Measurements from ENCODE around the gene OTOG. TPM values are rescaled to one million over a fixed set of nuclear protein-coding genes. Genes with fewer than 3 reads are reported as not detected.
A peak's percentile ranks its signal among the peaks of the same experiment; 100 is the strongest.

Gene OTOG
- total RNA-seq, 2 donors from 2014 or later: not detected

DNA sequence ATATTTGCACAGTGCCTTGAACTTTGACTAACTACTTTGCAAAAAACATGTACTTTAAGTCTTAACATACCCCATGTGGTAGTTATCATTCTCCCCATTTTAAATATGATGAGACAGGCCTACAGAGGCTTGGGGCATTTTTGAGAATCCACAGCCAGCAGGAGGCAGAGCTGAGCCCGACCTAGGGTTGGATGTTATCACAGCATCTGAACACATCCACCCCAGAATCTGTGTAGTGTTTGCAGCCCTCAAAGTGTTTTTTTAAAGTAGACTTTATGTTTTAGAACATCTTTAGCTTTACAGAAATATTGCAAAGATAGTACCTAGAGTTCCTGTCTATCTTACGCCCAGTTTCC, 17.6 kb downstream of the OTOG start:
- TF ChIP-seq, protein P1, sequence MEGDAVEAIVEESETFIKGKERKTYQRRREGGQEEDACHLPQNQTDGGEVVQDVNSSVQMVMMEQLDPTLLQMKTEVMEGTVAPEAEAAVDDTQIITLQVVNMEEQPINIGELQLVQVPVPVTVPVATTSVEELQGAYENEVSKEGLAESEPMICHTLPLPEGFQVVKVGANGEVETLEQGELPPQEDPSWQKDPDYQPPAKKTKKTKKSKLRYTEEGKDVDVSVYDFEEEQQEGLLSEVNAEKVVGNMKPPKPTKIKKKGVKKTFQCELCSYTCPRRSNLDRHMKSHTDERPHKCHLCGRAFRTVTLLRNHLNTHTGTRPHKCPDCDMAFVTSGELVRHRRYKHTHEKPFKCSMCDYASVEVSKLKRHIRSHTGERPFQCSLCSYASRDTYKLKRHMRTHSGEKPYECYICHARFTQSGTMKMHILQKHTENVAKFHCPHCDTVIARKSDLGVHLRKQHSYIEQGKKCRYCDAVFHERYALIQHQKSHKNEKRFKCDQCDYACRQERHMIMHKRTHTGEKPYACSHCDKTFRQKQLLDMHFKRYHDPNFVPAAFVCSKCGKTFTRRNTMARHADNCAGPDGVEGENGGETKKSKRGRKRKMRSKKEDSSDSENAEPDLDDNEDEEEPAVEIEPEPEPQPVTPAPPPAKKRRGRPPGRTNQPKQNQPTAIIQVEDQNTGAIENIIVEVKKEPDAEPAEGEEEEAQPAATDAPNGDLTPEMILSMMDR (IDR thresholded peaks at IDR 0.05): no peak
- H3K27me3 ChIP-seq: no peaks in the 10 kb centered on the region
- H3K36me3 ChIP-seq: no peaks in the 10 kb centered on the region
- H3K27ac ChIP-seq: no peak overlapping the region
- H3K9me3 ChIP-seq: no peaks in the 10 kb centered on the region
- intact Hi-C loops (cut with DNase I): no loop called here
- peak; percentile 17 for DNase-seq
- H3K9ac ChIP-seq (ENCODE audit: low read depth in 2 of 2, low read length in 2 of 2): no peak overlapping the region
- H3K4me1 ChIP-seq: no peaks in the 10 kb centered on the region
- no peak overlapping the region for H3K4me3 ChIP-seq

GRCh38 chr11:17568944-17569343, 21.9 kb downstream of the OTOG start:
- Histone ChIP-seq H3K27me3 (no peaks in the 10 kb centered on the region), H3K36me3 (no peaks in the 10 kb centered on the region), H3K9ac (ENCODE audit: low read depth in 2 of 2, low read length in 2 of 2) (no peak overlapping the region), H3K4me3 (no peak overlapping the region), H3K9me3 (no peaks in the 10 kb centered on the region), H3K4me1 (no peaks in the 10 kb centered on the region), H3K27ac (no peak overlapping the region)
- TF ChIP-seq, protein P1 (IDR thresholded peaks at IDR 0.05): no peak
- intact Hi-C loops (cut with DNase I): no loop called here
- DNase-seq: no peak

GRCh38 chr11:17570034-17570433, 23.0 kb downstream of the OTOG start:
- intact Hi-C loops (cut with DNase I): no loop called here
- TF ChIP-seq, protein P1 (IDR thresholded peaks at IDR 0.05): no peak
- Histone ChIP-seq H3K9me3 (no peaks in the 10 kb centered on the region), H3K36me3 (no peaks in the 10 kb centered on the region), H3K9ac (ENCODE audit: low read depth in 2 of 2, low read length in 2 of 2) (no peak overlapping the region), H3K4me1 (no peaks in the 10 kb centered on the region), H3K27ac (no peak overlapping the region), H3K4me3 (no peak overlapping the region), H3K27me3 (no peaks in the 10 kb centered on the region)
- no peak for DNase-seq

DNA sequence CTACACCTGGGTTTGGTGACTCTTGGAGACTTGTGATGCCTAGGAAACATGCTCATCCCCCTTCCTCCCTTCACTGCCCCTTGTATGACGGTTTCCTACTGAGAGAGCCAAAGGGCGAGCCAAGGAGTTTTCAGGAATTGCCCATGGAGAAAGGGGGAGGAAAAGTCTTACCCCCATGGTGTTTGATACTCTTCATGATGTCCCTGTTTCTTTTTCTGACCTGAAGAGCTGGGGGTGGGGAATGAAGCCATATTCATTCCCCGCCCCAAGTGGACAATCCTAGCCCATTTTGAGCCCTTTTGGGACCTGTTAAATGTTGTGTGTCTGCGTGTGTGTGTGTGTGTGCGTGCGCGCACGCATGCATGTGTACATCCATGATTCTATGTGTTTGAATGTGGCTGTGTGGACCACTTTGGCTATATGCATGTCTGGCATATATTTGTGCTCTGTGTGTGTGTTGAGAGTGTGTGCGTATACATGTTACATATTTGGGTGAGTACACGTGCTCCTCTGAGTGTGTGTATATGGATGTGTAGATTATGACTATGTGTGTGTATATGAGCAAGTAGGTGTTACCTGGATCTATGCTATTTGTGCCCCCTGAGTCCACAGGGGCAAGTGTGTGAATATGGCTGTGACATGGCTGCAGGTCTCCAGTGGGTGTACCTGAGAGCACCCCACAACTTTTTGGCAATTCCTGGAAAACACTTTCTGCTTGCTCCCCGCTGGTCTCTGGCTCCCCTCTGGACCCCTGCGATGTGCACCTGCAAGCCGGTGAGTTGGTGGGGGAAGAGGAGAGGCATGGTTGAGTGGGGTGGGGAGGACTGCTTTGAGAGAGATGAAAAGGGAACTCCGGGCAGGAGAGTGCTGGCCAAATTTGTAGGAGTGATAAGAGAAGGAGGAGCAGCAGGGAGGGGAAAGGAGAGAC, 24.6 kb downstream of the OTOG start:
- Histone ChIP-seq H3K36me3 (no peaks in the 10 kb centered on the region), H3K27ac (no peak overlapping the region), H3K9ac (ENCODE audit: low read depth in 2 of 2, low read length in 2 of 2) (no peak overlapping the region), H3K27me3 (no peaks in the 10 kb centered on the region), H3K4me3 (no peak overlapping the region), H3K9me3 (no peaks in the 10 kb centered on the region), H3K4me1 (no peaks in the 10 kb centered on the region)
- DNase-seq: peak; percentile 7
- intact Hi-C loops (cut with DNase I): no loop called here
- TF ChIP-seq, protein P1 (IDR thresholded peaks at IDR 0.05): no peak

- TF ChIP-seq, protein P1 (IDR thresholded peaks at IDR 0.05): no peak
- peak; percentile 16 for DNase-seq
- intact Hi-C loops (cut with DNase I): no loop called here
- no peak overlapping the region for H3K9ac ChIP-seq (ENCODE audit: low read depth in 2 of 2, low read length in 2 of 2)
- no peaks in the 10 kb centered on the region for H3K9me3 ChIP-seq
- no peak overlapping the region for H3K4me3 ChIP-seq
- H3K4me1 ChIP-seq: no peaks in the 10 kb centered on the region
- H3K36me3 ChIP-seq: no peaks in the 10 kb centered on the region
- H3K27me3 ChIP-seq: no peaks in the 10 kb centered on the region
- no peak overlapping the region for H3K27ac ChIP-seq
Observed at GRCh38 chr11:17572359-17572690, 25.3 kb downstream of the OTOG start.

Data from colonic mucosa (tissue), 4 donors.